Measurements from ENCODE around the gene CACYBP. TPM values are rescaled to one million over a fixed set of nuclear protein-coding genes. Genes with fewer than 3 reads are reported as not detected.

CACYBP gene
- total and polyA plus RNA-seq, 2 of the 13 experiments (the other 11 are each of a cell fraction or from before 2014, with no cell fraction given): 18.4 to 183 TPM

DNA sequence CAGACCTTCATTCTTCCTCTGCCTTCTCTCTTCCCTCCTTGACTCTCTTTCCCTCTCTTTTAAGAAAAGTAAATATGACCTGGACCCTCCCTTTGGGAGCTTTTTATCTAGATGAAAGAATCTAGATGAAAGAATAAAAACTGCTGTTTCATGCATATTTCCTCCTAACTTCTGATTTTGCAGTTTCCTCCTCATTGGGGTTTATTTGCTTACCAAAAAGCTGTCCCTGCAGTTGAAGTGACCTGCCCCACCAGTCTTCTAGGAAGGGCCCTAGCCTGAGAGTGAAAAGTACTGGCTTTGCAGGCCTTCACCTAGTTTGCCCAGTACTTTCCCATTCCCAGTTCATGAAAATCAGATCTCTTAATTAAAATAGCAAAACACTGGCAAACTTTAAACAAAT is 28.3 kb upstream of the CACYBP start (continued):
- TF ChIP-seq, protein P1, sequence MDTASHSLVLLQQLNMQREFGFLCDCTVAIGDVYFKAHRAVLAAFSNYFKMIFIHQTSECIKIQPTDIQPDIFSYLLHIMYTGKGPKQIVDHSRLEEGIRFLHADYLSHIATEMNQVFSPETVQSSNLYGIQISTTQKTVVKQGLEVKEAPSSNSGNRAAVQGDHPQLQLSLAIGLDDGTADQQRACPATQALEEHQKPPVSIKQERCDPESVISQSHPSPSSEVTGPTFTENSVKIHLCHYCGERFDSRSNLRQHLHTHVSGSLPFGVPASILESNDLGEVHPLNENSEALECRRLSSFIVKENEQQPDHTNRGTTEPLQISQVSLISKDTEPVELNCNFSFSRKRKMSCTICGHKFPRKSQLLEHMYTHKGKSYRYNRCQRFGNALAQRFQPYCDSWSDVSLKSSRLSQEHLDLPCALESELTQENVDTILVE (CRISPR knock-in tag; IDR thresholded peaks at IDR 0.05): no peak
- TF ChIP-seq RARA (CRISPR knock-in tag; IDR thresholded peaks at IDR 0.05) (no peak), GPN1 (CRISPR knock-in tag; IDR thresholded peaks at IDR 0.05; ENCODE audit: borderline replicate concordance) (no peak), ZNF644 (CRISPR knock-in tag; IDR thresholded peaks at IDR 0.05; ENCODE audit: low read depth) (no peak), SRSF9 (IDR thresholded peaks at IDR 0.05; ENCODE audit: borderline replicate concordance, insufficient read depth, low read depth, low read length, poor library complexity, severe bottlenecking) (no peak), DNMT3B (CRISPR knock-in tag; conservative IDR thresholded peaks at IDR 0.05) (no peak)

DNA sequence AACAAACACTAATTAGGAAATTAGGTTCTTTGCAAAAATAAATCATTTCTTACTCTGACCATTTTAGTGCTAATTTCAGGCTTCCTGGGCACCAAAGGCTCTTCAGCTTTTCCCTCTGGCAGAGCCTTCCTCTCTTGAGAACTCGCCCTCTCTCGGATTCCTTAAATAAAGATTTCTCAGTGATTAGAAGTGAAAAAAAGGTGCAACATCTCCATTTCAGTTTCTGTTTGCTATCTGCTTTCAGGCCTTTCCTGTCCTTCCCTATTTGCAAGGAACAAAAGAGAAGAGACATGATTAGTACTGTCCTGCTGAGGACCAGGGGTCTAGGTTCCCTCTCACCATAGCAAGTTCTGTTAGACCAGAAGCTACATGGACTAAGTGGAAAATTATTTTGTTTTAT is 27.8 kb upstream of the CACYBP start:
- H3K36me3 ChIP-seq (replicated peaks in 1 of 2; ENCODE audit: control insufficient read depth in 1 of 2, insufficient read depth in 2 of 2, low read length in 2 of 2): no peaks in the 10 kb centered on the region
- no peak overlapping the region for H2AFZ ChIP-seq (ENCODE audit: low read length)
- H3K4me1 ChIP-seq (ENCODE audit: insufficient read depth, low read length): peaks cover 23% of the 10 kb centered on the region
- ChIA-PET CTCF (ENCODE audit: low intra/inter-chr PET ratio, low total read pairs) (no interaction called here), POLR2A (no interaction called here)
- 100% methylated on average over 2 of the region's 2 CpGs for WGBS (ENCODE audit: low lambda C conversion rate)
- in situ Hi-C loops (cut with HindIII; ENCODE audit: extremely low pct_ligation_motif_present, low pct_unique_long_range_greater_than_20kb) (no loop called here), intact Hi-C loops (cut with micrococcal nuclease; ENCODE audit: unreplicated experiment) (no loop called here)
- no peak overlapping the region for H3K27ac ChIP-seq (ENCODE audit: extremely low read length, insufficient read depth, low read length)
- TF ChIP-seq RFX5 (IDR thresholded peaks at IDR 0.05; ENCODE audit: low read depth, low read length) (no peak), SOX13 (IDR thresholded peaks at IDR 0.05) (no peak), SOX13 (CRISPR knock-in tag; conservative IDR thresholded peaks at IDR 0.05 in 1 of 2, IDR thresholded peaks at IDR 0.05 in 1 of 2) (no peak), FOXA1 (IDR thresholded peaks at IDR 0.05) (no peak), FOXA1 (CRISPR knock-in tag; IDR thresholded peaks at IDR 0.05) (no peak), KDM6A (CRISPR knock-in tag; IDR thresholded peaks at IDR 0.05; ENCODE audit: low read depth) (no peak), ZNF577 (CRISPR knock-in tag; IDR thresholded peaks at IDR 0.05; ENCODE audit: borderline replicate concordance, low read depth) (no peak), ZNF552 (CRISPR knock-in tag; IDR thresholded peaks at IDR 0.05; ENCODE audit: borderline replicate concordance) (no peak), HNRNPL (IDR thresholded peaks at IDR 0.05; ENCODE audit: low read depth, low read length) (no peak), RARG (CRISPR knock-in tag; IDR thresholded peaks at IDR 0.05; ENCODE audit: low read depth) (no peak), MXI1 (IDR thresholded peaks at IDR 0.05; ENCODE audit: borderline replicate concordance, low read depth, low read length) (no peak)
- TF ChIP-seq, protein P2, sequence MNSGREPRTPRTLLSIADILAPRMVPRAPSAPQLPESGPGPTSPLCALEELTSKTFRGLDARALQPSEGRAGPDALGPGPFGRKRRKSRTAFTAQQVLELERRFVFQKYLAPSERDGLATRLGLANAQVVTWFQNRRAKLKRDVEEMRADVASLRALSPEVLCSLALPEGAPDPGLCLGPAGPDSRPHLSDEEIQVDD (CRISPR knock-in tag; IDR thresholded peaks at IDR 0.05; ENCODE audit: borderline replicate concordance): no peak
- no peaks in the 10 kb centered on the region for H3K79me2 ChIP-seq (ENCODE audit: insufficient read depth, low read length)
- no peak for DNase-seq (ENCODE audit: low spot score)
- H3K4me3 ChIP-seq (replicated peaks in 1 of 3; ENCODE audit: insufficient read depth in 1 of 3, low read depth in 2 of 3, low read length in 3 of 3): no peak overlapping the region
- no peaks in the 10 kb centered on the region for H3K9me3 ChIP-seq (ENCODE audit: low read length)
- no peak overlapping the region for H3K4me2 ChIP-seq (ENCODE audit: low read depth, low read length)
- ATAC-seq: no peak
- H3K9ac ChIP-seq (ENCODE audit: insufficient read depth, low read depth, low read length): no peak overlapping the region
- no peak for FAIRE-seq
- no peaks in the 10 kb centered on the region for H4K20me1 ChIP-seq (ENCODE audit: insufficient read depth, low read length)
- no TSS peak for BruUV-seq (replicated peaks)
- no peaks in the 10 kb centered on the region for H3K27me3 ChIP-seq (ENCODE audit: control insufficient read depth in 1 of 2, insufficient read depth in 2 of 2, low read length in 2 of 2)

Measured in HepG2 (cell line).